Stimulated activated CD4-positive, alpha-beta T cell treated with anti-CD3 and anti-CD28 coated beads, TNF-alpha, amount 100 ng/mL, for 48 hours (primary cell): ENCODE results near the gene OR56A3.
"Not testable (repeated sequence)": the region's sequence is repeated elsewhere in the genome, so short reads cannot be mapped to it uniquely, and the experiment has no call there.

Experiments used
- DNase-seq, 3 donors: peaks; one replicate each; pipeline ENCODE4 v3.0.0-alpha.2; 2020; ENCODE audit warnings: low read depth in 3 of 3

Gene OR56A3, protein sequence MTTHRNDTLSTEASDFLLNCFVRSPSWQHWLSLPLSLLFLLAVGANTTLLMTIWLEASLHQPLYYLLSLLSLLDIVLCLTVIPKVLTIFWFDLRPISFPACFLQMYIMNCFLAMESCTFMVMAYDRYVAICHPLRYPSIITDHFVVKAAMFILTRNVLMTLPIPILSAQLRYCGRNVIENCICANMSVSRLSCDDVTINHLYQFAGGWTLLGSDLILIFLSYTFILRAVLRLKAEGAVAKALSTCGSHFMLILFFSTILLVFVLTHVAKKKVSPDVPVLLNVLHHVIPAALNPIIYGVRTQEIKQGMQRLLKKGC

DNA sequence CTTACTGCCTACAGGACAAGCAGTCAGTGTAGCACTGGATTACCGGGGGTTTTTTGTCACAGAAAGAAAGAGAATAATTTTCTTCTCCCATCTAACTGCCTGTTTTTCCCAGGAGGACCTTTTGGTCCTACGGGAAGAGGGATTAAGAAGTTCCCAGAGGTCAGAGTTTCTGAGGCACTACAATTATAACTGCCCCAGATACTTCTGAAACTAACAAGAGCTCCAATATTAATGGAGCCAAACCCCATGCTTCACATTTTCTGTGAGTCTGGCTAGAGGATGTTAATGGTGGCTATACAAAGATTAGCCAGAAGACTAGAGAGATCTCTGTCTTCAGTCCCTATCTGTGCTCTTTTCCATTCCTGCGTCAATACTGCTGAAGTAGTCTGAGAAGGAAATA is at the start of gene OR56A3:
Gene OR56A3 (plus strand): TSS at position 301 of the 400 bp plus-strand sequence. CDS start 5,096 bp downstream, outside the sequence.
- no peak for DNase-seq

DNA sequence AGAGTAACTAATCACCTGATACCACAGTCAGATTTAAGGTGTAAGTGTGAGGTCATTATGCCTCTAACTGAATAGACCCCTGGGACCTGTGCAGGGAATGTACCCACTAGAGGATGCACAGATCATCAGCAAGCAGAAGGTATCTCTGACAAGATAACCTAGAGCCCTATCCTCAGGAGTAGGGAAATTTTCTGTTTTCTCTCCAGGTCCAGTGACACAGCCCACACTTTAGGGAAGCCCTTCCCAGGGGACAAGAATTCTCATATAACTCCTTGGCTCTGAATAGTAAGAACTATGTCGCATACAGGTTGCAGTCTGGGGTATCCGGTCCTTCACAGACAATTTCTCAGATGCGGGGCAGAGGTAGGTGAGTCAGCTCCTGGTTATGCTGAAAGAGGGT is 49.1 kb upstream of the OR56A3 start, which contains the start of gene OR52E5:
Gene OR52E5 (plus strand): TSS at position 301 of the 400 bp plus-strand sequence. CDS start 7,569 bp downstream, outside the sequence.
- no peak for DNase-seq

DNA sequence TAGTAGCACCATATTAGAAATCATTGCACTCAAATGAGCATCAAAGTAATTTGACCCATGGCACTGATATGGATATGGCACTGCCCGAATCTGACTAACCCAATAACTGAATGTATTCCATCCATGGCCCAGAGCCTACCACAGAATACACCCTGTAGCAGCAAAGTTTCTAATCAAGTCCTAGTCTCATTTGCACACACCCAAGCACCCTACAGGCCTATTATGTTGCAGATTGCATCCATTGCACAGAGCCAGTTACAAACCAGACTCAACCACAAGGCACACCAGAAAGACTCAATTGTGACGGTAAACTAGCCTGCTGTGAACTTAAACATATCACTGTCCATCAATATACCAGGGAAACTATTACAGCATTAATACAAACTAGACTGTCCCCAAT is 42.5 kb upstream of the OR56A3 start:
- no peak for DNase-seq

DNA sequence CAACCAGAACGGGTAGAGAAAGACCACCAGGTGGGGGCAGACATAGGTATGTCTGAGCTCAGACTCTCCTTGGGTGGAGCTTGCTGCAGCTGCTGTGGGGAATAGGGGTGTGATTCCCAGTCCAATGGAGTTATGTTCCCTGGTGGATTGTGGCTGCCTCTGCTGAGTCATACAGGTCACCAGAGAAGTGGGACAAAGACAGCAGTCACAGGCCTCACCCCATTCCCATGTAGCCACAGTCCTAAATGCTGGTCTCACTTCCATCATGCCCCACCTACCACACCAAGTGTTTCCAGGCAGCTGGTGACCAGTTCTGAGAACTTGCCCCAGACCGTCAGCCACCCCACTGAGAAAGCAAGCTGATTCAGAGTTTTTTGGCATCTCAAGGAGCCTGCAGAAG is 31.5 kb upstream of the OR56A3 start:
- no peak for DNase-seq

DNA sequence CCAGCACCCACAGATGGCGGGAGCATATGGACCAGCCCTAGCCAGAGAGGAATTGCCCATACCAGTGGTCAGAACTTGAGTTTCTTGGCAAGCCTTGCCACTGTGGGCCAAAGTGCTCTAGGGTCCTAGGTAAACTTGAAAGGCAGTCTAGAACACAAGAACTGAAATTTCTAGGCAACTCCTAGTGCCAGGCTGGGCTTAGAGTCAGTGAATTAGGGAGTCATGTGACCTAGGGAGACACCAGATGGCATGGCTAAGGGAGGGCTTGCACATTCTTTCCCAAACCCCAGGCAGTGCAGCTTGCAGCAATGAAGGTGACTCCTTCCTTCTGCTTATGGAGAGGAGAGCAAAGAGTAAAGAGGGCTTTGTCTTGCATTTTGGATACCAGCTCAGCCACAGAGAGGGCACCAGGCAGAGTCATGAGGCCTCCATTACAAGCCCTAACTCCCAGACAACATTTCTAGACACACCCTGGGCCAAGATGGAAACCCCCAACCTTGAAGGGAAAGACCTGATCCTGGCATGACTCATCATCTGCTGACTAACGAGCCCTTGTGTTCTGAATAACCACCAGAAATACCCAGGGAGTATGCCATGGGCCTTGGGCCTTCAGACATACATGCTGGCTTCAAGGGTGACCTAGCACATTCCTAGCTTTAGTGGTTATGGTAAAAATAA is 19.2 kb upstream of the OR56A3 start:
- peak in 1 of 3 donors; percentile 15 for DNase-seq

DNA sequence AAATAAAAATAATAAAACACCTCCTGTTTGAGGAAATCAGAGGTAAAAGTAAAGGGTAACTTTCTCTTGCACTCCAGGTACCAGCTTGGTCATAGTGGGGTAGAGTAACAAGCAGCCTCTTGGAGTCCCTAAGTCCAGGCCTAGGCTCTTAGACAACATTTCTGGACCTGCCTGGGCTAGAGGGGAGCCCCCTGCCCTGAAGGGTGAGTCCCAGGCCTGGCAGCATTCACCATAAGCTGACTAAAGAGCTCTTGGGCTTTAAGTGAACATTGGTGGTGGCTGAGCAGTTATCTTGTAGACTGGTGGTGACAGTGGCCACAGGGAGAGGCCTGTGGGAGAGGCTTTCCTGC is 18.6 kb upstream of the OR56A3 start:
- no peak for DNase-seq

DNA sequence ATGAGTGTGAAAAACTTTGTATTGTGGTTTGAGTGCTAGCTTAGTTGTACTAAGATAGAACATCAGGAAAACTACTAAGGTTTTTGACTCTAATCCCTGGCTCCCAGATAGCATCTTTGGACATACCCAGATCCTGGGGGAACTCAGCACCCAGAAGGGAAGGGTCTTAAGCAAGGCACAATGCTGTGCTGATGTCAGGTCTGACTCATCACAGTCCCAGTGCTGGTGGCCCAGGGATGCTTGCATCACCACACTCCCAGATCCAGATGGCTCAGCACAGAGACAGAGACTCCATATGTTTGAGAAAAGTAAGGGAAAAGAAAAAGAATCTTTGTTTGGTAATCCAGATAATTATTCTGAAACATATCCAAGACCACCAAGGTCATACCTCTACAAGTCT is 18.3 kb upstream of the OR56A3 start:
- DNase-seq, result no peak

DNA sequence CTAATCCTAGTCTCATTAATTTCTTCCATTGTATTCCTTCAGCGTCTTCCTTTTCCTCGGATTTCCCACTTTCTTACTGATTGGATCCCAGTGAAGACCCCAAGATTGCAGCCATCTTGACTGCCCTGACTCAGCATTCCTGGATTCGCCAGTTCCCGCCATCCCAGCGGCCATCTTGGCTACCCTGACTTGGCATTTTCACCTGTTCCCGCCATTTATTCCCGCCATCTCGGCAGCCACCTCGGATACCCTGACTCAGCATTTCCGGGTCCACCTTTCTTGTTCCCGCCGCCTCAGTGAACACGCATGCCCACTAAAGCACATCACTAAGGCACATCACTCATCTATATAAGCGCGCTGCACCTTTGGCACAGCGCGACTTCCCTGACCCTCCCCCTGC is 13.8 kb upstream of the OR56A3 start:
- no peak for DNase-seq

DNA sequence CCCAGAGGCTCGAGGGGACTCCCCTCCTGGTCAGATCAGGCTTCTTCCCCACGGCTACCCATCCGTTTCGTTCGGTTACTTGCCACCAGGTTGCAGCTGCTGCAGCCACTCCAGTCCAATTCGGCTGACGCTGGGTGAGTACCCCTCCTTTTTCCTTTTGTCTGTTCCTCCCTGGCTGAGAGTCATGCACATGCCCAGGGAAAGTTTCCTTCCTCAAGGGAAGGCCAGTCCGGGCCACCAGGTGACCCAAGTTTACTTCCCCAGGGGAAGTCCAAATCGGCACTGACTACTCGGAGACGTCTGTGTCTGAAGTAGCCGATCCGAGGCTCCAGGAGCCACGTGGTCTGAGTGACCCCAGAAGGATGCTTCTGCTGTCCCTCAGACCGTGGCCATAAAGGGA is 13.2 kb upstream of the OR56A3 start:
- no peak for DNase-seq

DNA sequence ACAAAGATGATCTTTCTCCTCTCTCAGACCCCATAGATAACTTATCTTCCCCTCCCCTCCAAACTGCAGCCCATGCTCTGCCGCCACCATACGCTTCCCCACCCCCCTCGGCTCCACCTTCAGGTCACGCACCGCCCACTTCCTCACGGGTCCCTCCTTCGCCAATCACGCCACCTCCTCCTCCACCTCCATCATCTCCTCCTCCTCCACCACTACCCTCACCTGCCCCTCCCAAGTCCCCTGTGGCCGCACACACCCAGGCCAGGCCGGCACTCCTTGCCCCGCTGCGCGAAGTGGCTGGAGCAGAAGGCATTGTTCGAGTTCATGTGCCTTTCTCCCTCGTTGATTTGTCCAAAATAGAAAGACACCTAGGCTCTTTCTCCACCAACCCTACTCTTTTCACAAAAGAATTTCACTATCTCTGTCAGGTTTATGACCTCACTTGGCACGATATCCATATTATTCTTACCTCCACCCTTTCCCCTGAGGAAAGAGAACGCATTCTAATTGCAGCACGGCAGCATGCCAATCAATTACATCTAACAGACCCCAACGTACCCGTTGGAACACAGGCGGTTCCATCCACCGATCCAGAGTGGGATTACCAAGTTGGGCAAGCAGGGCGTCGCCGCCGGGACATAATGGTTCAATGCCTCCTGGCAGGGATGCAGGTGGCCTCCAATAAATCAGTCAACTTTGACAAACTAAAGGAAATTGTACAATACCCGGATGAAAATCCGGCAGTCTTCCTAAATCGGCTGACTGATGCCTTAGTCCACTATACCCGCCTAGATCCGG is 12.3 kb upstream of the OR56A3 start:
- DNase-seq, result no peak

DNA sequence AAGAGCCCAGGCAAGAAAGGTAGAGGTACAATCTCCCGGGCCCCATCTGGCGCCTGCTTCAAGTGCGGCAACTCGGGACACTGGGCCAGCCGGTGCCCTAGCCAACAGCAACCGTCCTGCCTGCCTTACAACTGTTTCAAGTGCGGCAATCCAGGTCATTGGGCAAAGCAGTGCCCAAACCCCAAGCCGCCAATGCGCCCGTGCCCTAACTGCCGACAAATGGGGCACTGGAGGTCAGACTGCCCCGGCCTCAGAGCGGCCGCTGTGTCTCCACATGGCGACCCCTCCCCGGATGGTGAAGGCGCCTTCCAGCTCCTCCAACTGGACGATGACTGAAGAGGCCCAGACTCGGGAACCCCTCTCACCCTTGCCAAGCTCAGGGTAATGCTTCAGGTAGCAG is 11.4 kb upstream of the OR56A3 start:
- DNase-seq, result no peak

DNA sequence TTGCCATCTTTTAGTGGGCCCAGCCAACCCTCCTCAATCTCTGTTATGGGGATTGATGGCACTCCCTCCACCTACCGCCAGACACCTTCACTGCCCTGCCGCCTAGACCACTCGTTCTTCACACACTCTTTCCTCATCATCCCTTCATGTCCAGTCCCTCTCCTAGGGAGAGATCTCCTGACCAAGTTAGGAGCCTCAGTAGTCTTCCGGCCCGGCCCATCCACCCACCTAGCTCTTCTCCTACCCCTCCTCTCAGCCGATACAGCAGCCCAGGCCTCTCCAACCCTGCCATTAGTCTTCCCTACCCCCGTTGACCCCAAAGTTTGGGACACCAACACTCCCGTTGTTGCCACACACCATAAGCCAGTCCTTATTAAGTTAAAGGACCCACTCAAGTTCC is 11.0 kb upstream of the OR56A3 start:
- DNase-seq, result no peak

DNA sequence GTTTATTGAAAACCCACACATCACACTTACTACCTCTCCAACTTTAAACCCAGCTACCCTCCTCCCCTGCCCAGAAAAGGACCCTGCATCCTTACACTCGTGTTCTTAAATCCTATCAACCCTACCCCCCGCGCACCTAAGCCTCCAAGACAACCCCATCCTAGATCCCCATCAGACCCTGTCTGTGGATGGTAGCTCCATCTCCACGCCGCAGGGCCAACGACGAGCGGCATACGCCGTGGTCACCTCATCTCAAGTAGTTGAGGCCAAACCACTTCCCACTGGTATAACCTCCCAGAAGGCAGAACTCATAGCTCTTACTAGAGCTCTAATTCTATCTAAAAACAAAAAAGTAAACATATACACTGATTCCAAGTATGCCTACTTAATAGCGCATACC is 9.4 kb upstream of the OR56A3 start:
- DNase-seq, result no peak

DNA sequence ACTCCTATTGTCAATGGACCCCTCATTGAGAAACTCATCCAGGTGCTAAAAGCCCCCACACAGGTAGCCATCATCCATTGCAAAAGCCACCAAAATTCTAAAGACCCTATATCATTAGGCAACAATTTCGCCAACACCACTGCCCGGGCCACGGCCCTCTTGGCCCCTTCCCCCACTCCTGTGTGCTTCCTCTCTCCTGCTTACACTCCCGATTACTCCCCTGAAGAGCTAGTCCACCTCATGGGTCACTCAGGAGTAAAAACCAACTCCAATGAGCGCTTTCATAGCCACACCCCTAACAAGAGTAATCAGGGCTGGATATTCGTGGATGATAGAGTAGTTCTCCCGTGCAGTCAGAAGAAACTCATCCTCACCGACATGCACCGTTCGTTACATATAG is 8.9 kb upstream of the OR56A3 start:
- no peak for DNase-seq

DNA sequence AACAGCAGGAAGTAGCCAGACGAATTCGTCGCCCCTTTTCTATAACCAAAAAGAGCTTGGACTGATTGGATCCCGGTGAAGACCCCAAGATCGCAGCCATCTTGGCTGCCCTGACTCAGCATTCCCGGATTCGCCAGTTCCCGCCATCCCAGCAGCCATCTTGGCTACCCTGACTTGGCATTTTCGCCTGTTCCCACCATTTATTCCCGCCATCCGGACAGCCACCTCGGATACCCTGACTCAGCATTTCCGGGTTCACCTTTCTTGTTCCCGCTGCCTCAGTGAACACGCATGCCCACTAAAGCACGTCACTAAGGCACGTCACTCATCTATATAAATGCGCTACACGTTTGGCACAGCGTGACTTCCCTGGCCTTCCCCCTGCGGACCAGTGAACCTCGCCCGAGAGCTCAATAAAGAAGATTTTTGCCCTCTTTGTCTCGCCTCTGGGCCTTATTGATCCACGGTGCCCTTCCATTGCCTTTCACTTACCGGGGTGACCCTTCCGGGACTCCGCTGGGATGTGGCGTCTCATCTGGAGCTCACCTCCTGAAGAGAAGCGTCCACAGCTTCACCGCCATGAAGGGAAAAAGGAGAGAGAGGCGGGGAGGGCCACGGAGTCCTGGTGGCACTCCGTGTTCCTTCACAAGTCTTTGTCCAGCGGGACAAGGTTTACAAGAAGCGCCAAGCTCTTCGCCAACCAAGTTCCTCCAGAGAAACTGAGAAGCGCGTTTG is 4.0 kb upstream of the OR56A3 start:
- DNase-seq, result no peak

DNA sequence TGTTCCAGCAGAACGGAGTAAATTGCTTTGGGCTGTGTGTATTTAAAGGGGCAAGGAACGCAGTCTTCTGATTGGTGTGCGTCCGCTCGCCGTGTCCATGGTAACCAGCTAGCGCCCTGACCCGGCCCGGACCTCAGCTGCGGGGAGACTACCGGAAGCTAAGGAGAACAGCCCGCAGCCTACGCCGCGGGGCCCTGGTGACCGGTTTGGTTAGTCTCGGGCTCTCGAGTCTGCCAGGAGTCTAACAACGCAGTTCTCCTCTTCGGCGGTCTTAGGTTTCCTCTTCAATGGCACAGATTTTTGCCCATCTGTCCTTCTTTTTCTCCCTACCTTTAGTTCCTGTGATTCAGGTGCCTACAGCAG is 3.5 kb upstream of the OR56A3 start:
- no peak for DNase-seq

DNA sequence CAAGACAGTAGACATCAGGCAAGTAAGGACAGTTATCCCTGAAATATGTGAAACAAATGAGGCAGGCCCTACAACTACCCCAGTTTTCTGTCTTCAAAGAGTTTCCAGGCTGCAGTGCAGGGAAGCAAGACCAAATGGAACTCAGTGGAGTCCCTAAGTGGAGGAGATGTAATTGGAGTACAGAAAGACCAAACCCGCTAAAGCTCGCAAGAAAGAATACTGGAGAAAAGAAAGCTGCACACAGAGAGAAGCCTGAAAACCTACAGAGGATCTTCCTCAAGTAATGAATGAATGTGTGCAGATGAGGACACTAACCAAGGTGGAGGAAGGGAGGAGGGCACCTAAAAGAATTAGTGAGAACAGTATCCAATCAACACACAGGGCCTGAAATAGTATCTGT is 1.3 kb upstream of the OR56A3 start:
- DNase-seq, result no peak

DNA sequence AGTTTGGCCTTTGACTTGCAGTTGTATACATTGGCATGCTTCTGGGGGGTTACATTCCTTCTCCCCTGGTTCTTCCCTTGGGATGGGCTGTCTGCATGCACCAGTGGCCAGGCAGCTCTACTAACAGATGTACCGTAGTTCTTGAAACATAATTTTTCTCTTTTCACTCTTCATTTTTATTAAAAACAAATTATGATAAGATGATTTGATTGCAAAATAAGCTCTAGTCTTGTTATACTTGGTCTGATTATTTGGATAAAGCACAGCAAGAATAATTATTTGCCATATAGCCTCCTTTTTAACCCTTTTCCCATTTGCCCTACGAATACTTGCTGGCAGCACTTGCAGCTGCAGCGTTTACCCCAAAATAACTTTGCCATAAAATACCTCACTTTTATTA is 13.5 kb downstream of the OR56A3 start:
- DNase-seq, result no peak

DNA sequence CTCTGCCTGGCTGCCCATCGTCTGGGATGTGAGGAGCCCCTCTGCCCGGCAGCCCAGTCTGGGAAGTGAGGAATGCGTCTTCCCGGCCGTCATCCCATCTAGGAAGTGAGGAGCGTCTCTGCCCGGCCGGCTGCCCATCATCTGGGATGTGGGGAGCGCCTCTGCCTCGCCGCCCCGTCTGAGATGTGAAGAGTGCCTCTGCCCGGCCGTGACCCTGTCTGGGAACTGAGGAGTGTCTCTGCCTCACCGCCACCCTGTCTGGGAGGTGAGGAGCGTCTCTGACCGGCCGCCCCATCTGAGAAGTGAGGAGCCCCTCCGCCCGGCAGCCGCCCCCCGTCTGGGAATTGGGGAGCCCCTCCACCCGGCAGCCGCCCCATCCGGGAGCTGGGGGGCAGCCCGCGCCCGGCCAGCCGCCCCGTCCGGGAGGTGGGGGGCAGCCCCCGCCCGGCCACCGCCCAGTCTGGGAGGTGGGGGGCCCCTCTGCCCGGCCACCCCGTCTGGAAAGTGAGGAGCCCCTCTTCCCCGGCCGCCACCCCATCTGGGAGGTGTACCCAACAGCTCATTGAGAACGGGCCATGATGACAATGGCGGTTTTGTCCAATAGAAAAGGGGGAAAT is 18.8 kb downstream of the OR56A3 start:
- not testable (repeated sequence) for DNase-seq

DNA sequence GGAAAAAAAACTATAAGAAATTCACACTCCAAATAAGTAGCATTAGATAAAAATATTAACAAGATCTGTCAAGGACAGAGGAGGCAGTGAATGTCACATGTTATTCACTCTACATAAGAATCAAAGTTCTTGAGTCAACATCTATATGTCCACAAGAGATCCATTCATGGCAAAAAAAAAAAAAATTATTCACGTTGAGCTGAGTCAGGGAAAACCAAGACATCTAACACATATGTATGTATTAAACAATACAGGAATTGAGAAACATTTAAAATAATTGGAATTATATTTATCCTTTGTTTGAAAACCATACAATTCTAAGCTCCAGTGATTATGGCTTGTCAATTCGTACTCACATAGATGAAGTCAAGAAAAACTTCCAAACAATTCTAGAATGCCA is 24.9 kb downstream of the OR56A3 start:
- no peak for DNase-seq

DNA sequence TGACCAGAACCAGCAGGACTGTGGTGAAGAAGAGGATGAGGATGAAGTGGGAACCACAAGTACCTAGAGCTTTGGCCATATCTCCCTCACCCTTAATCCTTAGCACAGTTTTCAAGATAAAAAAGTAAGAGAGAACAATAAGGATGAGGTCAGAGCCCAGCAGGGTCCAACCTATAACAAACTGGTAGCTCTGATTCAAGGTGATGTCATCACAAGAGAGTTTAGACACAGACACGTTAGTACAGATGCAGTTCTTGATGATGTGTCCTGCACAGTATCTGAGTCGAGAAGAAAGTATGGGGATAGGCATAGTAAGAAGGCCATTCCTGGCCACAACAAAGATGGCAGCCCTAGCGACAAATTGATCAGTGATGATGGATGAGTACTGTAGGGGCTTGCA is 25.7 kb downstream of the OR56A3 start:
- DNase-seq, result no peak

DNA sequence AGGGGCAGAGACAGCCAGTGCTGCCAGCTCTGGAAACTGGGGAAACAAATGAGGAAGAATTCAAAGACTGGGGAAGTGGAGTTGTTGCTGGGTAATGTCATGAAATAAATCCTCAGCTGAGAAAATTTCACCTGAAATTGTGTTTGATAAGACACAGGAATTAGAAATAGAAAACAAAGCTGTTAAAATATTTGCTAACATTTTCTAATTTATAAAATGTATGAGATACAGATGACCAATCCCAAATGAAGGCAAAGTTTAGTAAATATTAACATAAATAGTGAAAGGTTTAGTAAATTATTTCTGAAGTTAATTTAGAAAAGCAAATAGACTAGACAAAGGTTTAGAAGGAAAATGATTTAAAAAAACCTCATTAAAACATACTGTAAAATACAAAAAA is 26.3 kb downstream of the OR56A3 start, which contains the start of gene OR56A5:
Gene OR56A5 (minus strand): TSS at position 101 of the 400 bp plus-strand sequence. CDS start 0 bp downstream, at position 101.
- no peak for DNase-seq
